Memory B cell (primary cell): ENCODE measurements around the gene FOXM1.

Experiments
- ATAC-seq: fragments of 150-1000 bp; cut with Tn5 transposase; 2 replicates; pipeline ENCODE4 v1.10.0; 2021; ENCODE audit warnings: low read depth, mild to moderate bottlenecking, moderate library complexity
- DNase-seq, 2 donors: peaks; one replicate each; pipeline ENCODE4 v3.0.0; 2022; ENCODE audit warnings: low spot score in 2 of 2
- H3K27ac Mint-ChIP-seq: one replicate; pipeline ENCODE4 v1.8.0; 2022; ENCODE audit warnings: mild to moderate bottlenecking, moderate library complexity, mixed read lengths
- H3K27me3 Mint-ChIP-seq: one replicate; pipeline ENCODE4 v1.8.0; 2022; ENCODE audit warnings: mixed read lengths
- H3K36me3 Mint-ChIP-seq: one replicate; pipeline ENCODE4 v1.8.0; 2022; ENCODE audit warnings: mild to moderate bottlenecking, mixed read lengths
- H3K4me1 Mint-ChIP-seq: one replicate; pipeline ENCODE4 v1.8.0; 2022; ENCODE audit warnings: mixed read lengths
- H3K4me3 Mint-ChIP-seq: one replicate; pipeline ENCODE4 v1.8.0; 2022; ENCODE audit warnings: mild to moderate bottlenecking, moderate library complexity, mixed read lengths
- H3K9me3 Mint-ChIP-seq: one replicate; pipeline ENCODE4 v1.8.0; 2022; ENCODE audit warnings: mixed read lengths

FOXM1 gene

DNA sequence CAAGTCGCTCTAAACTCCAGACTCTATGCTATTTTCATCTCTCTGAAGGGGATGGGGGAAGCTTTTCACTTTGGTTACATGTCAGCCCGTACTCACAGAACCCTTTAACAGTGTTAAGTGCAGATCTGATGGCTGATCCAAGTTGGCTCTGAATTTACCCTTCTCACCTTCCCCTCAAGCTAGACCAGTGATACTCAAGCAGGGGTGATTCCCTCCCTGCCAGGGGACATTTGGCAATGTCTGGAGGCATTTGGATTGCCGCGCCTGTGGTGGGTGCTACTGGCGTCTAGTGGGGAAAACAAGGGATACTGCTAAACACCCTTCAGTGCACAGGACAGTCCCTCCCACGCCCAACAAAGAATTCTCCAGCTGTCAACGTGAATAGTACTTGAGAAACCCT lies 14.1 kb downstream of the FOXM1 start:
- Mint-ChIP-seq H3K9me3 (no peaks in the 10 kb centered on the region), H3K27me3 (no peaks in the 10 kb centered on the region), H3K4me1 (no peaks in the 10 kb centered on the region), H3K36me3 (peaks cover 7% of the 10 kb centered on the region), H3K4me3 (no peak overlapping the region), H3K27ac (no peak overlapping the region)
- ATAC-seq = no peak
- no peak for DNase-seq

DNA sequence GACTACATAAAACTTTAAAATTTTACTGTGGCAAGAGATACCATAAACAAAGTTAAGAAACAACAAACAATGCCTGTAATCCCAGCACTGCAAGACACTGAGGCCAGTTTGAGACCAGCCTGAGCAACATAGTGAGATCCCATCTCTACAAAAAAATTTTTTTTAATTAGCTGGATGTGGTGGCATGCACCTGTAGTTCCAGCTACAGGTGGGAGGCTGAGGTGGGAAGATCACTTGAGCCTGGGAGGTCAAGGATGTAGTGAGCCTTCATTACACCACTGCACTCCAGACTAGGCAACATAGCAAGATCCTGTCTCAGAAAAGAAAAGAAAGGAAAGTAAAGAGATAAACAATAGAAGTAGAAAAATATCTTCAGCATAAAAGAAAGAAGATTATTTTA lies 16.8 kb downstream of the FOXM1 start:
- no peaks in the 10 kb centered on the region for H3K27me3 Mint-ChIP-seq
- H3K4me1 Mint-ChIP-seq = no peaks in the 10 kb centered on the region
- no peak overlapping the region for H3K27ac Mint-ChIP-seq
- H3K9me3 Mint-ChIP-seq = no peaks in the 10 kb centered on the region
- no peak overlapping the region for H3K4me3 Mint-ChIP-seq
- no peak for DNase-seq
- H3K36me3 Mint-ChIP-seq = peaks cover 9% of the 10 kb centered on the region
- no peak for ATAC-seq

DNA sequence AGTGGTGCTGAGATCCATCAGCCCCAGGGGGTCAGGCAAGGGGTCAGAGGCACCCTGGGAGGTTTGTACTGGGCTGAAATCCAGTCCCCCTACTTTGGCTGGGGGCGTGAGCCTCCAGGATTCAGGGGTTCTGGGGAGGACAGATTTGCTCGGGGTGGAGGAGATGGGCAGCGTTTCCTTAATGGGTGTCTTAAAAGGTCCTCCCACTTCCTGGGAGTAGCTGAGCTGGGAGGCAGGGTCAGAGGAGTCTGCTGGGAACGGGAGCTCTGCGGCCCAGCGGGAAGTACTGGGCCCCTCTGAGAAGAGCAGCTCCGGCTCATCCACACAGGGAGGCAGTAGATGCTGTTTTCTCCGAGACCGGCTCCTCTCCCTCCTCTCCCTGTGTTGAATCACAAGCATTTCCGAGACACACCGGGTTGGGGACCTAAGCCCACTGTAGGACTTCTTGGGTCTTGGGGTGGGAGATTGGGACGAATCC lies 18.0 kb downstream of the FOXM1 start:
- Mint-ChIP-seq H3K36me3 (peaks cover 6% of the 10 kb centered on the region), H3K9me3 (no peaks in the 10 kb centered on the region), H3K27me3 (no peaks in the 10 kb centered on the region), H3K4me3 (no peak overlapping the region), H3K27ac (no peak overlapping the region), H3K4me1 (no peaks in the 10 kb centered on the region)
- ATAC-seq (no peak), DNase-seq (no peak)

DNA sequence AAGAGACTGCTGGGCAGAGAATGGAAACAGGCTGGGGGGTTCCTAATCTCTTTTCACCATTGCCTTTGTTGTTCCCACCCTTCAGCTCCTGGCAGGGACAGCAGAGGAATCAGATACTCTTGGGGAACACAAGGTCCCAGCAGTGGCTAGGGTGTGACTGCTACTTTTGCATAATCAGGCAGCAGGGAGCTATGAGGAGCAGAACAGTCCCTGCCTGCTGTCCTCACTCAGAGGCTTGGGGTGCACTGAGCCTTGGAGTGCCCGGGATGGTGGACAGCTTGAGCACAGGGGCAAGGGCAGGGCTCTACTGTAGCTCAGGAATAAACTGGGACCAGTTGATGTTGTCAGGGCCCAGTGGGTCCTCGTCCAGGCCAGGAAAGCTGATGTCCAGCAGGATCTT lies 18.6 kb downstream of the FOXM1 start:
- no peak overlapping the region for H3K27ac Mint-ChIP-seq
- DNase-seq = no peak
- no peak for ATAC-seq
- no peaks in the 10 kb centered on the region for H3K27me3 Mint-ChIP-seq
- H3K9me3 Mint-ChIP-seq = no peaks in the 10 kb centered on the region
- H3K4me3 Mint-ChIP-seq = no peak overlapping the region
- H3K4me1 Mint-ChIP-seq = no peaks in the 10 kb centered on the region
- H3K36me3 Mint-ChIP-seq = peaks cover 4% of the 10 kb centered on the region

DNA sequence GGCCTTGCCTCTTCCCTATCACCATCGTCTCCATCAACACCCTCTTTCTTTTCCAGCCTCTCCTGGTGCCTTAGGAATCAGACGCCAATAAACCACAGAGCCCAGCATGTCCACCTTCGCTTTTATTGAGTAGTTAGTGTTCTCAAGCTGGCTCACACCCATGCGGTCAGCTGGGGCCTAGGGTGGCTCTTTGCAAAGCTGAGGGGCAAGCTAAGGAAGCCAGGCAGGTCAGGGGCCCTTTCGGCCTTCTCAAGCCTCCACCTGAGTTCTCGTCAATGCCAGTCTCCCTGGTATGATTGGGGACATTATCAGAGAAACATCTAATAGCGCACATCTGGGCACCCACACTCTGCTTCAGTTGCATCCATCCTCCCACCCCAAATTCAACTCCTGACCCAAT lies 19.4 kb downstream of the FOXM1 start:
- Mint-ChIP-seq H3K36me3 (peaks cover 4% of the 10 kb centered on the region), H3K4me1 (no peaks in the 10 kb centered on the region), H3K9me3 (no peaks in the 10 kb centered on the region), H3K4me3 (no peak overlapping the region), H3K27ac (no peak overlapping the region), H3K27me3 (no peaks in the 10 kb centered on the region)
- DNase-seq = no peak
- no peak for ATAC-seq

DNA sequence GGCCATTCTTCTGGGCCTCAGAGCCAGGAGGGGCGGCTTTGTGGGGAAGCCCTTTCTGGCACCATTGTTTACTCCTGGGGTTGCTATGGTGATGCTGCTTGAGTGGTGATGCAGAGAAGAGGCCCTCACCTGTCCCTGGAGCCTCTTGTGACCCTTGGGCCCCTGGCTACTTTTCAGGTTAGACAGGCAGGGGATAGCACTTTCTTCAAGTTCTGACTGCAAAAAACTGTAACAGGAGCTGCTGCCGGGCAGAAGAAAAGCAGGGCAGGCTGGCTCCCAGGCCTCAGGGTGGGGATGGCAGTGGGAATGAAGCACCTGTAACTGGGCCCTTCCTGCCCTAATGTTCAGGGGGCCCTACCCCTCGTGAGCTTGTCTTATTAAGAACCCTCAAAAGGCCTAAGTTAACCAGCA lies 19.9 kb downstream of the FOXM1 start, which contains the start of gene TEX52:
TEX52 (minus strand) TSS at position 19 of the 411 bp plus-strand sequence; CDS start at position 6, 13 bp downstream.
- peaks cover 4% of the 10 kb centered on the region for H3K36me3 Mint-ChIP-seq
- no peaks in the 10 kb centered on the region for H3K9me3 Mint-ChIP-seq
- no peaks in the 10 kb centered on the region for H3K4me1 Mint-ChIP-seq
- no peak for DNase-seq
- H3K27me3 Mint-ChIP-seq = no peaks in the 10 kb centered on the region
- no peak within 1 kb of the TSS for H3K27ac Mint-ChIP-seq
- ATAC-seq = no peak
- H3K4me3 Mint-ChIP-seq = no peak within 1 kb of the TSS

DNA sequence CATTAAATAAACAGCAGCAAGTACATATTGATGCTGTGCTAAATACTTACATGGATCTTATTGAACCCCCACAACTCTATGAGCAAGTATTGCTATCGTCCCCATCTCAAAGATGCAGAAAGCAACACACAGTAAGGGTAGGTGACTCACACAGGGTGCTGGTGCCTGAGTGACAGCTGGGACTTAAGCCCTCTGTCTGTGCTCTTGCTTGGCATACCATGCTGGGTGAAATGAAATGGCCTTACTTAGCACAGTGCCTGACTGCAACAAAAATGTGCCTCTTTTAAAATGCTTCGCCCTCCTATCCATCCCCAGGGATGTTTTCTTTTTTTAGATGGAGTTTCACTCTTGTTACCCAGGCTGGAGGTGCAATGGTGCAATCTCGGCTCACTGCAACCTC lies 20.9 kb downstream of the FOXM1 start:
- H3K4me3 Mint-ChIP-seq = no peak overlapping the region
- ATAC-seq (no peak), DNase-seq (no peak)
- H3K36me3 Mint-ChIP-seq = peaks cover 5% of the 10 kb centered on the region
- H3K4me1 Mint-ChIP-seq = no peaks in the 10 kb centered on the region
- no peaks in the 10 kb centered on the region for H3K27me3 Mint-ChIP-seq
- H3K27ac Mint-ChIP-seq = no peak overlapping the region
- no peaks in the 10 kb centered on the region for H3K9me3 Mint-ChIP-seq

DNA sequence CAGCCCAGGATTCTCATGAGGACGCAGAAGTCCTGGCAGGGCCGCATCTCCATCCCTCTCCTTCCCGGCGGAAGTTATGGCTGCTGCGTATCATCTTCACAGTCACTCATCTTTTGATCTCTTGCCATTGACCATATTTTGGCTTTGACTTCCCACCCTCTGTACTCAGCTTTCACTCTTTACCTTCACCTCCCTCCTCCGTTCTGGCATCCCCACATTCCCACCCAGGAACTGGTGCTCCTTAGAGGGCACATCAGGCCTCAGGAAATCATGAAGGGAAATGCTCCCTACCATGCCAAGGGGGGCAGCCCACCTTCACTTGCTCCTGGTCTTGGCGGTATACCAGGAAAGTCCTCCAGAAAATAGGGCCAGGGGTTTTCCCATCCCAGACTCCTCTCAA lies 21.4 kb downstream of the FOXM1 start:
- H3K27me3 Mint-ChIP-seq = no peaks in the 10 kb centered on the region
- no peak overlapping the region for H3K4me3 Mint-ChIP-seq
- H3K4me1 Mint-ChIP-seq = no peaks in the 10 kb centered on the region
- no peak for DNase-seq
- H3K27ac Mint-ChIP-seq = no peak overlapping the region
- H3K9me3 Mint-ChIP-seq = no peaks in the 10 kb centered on the region
- peaks cover 6% of the 10 kb centered on the region for H3K36me3 Mint-ChIP-seq
- ATAC-seq = no peak

DNA sequence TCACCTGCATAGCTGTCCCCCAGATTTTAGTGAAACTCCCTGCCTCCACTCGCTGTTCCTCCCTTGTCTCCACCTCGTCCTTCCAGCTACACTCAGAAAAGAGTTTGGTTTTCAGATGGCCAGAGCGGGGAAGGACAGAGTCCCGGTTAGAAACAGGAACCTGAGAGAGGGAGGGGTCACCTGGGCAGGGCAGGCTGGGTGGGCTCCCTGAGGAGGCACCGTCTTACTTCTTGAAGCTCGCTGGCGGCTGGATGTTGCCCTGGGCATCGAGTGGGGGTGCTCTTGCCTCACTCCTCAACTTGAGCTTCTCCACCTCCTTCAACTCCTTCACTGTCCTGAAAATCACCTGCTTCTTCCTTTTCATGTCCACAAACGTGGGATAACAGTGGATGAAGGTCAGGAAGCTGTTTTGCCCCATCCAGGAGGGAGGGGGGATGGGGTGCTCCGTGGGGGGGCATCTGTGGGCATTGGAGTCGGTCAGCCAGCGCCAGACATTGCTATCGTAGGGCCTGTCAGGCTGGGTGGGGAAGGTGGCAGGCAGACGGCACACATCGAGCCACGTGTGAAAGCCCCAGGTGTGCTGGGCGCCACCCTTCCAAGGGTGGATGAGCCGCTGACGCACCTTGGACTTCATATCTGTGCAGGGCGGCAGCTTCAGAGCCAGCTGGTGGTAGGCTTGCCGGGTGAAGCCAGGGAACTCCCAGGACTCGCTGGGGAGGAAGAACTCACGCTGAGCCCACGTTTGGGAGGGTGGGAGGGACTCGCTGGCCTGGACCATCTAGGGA lies 22.1 kb downstream of the FOXM1 start:
- ATAC-seq (no peak), DNase-seq (no peak)
- Mint-ChIP-seq H3K36me3 (peaks cover 3% of the 10 kb centered on the region), H3K4me1 (no peaks in the 10 kb centered on the region), H3K4me3 (no peak overlapping the region), H3K9me3 (no peaks in the 10 kb centered on the region), H3K27me3 (no peaks in the 10 kb centered on the region), H3K27ac (no peak overlapping the region)

DNA sequence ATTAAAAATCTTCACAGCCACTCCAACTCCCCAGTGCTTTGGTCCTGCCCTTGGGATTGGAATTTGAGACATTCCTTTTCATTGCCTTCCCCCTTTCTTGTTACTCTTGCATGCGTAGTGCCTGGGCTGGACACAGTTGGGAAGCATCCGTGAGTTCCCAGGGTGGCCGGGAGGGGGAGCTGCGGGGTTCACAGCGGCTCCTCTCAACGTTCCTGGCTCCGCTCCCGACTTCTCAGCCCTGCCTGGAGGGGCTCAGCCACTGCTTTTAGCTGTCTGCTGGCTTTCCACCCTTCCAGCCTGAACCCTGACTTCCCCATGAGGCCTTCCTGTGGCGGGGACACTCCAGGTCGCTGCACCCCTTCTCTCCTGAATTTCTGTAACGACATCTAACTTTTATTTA lies 23.3 kb downstream of the FOXM1 start:
- H3K27ac Mint-ChIP-seq = peak overlapping the region; percentile 53
- H3K27me3 Mint-ChIP-seq = no peaks in the 10 kb centered on the region
- H3K4me3 Mint-ChIP-seq = no peak overlapping the region
- peaks cover 7% of the 10 kb centered on the region for H3K36me3 Mint-ChIP-seq
- no peaks in the 10 kb centered on the region for H3K9me3 Mint-ChIP-seq
- ATAC-seq = peak; percentile 35
- H3K4me1 Mint-ChIP-seq = no peaks in the 10 kb centered on the region
- peak in 1 of 2 donors; percentile 28 for DNase-seq

DNA sequence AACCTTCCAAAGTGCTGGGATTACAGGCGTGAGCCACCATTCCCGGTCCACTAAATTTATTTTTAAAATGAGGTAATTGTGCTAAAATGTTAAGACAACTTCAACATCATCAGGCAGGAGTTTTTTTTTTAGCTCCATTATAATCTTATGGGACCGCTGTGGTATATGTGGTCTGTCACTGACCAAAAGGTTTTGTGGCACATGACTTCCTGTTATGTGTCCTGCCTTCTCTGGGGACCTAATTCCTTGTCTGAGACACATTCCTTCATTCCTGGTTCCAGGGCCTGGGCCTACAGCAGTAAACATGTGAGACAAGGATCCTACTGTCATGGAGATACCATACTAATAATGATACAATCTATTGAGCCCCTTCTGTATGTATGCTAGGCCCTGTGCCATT lies 25.0 kb downstream of the FOXM1 start:
- Mint-ChIP-seq H3K4me1 (no peaks in the 10 kb centered on the region), H3K9me3 (no peaks in the 10 kb centered on the region), H3K36me3 (peaks cover 16% of the 10 kb centered on the region), H3K27me3 (no peaks in the 10 kb centered on the region), H3K27ac (no peak overlapping the region), H3K4me3 (no peak overlapping the region)
- no peak for DNase-seq
- no peak for ATAC-seq

DNA sequence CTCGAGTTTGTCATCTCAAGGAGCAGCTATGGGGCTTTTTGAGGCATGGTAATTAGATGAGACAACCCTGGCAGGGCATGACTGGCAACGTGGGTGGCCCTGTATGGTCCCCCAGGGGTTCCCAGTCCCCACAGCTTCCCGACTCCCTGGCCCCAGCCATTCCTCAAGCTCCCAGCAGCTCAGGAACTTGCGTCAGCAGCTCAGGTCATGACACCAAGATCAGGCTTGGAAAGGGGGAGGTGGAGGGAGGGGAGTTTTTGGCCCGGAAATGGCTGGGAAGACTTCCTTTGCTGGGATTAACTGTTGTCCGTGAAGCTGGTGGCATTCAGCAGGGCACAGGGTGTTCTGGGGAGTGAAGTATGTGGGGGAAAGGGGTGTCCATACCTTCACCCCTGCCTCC lies 31.7 kb downstream of the FOXM1 start:
- peaks cover 25% of the 10 kb centered on the region for H3K36me3 Mint-ChIP-seq
- no peaks in the 10 kb centered on the region for H3K4me1 Mint-ChIP-seq
- no peaks in the 10 kb centered on the region for H3K9me3 Mint-ChIP-seq
- H3K27ac Mint-ChIP-seq = no peak overlapping the region
- DNase-seq (no peak), ATAC-seq (no peak)
- H3K27me3 Mint-ChIP-seq = no peaks in the 10 kb centered on the region
- H3K4me3 Mint-ChIP-seq = no peak overlapping the region

DNA sequence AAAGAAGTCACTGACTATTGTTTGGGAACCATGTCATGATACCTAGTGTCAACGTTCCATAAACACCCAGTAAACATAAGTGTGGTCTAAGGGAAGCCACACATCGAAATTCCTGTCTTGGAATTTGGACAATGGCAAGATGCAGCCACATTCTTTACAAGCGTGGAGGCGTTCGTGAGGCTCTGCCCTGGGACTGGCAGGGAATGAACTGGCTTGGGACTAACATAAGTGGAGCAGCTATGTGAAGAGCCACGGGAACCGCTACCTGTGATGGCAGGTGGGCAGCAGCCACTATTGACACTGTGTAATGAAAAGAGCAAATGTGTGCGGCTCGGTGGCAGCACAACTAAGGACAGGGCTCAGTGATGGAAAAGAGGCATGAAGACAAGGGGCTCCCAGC lies 32.2 kb downstream of the FOXM1 start:
- no peak overlapping the region for H3K4me3 Mint-ChIP-seq
- no peak for ATAC-seq

DNA sequence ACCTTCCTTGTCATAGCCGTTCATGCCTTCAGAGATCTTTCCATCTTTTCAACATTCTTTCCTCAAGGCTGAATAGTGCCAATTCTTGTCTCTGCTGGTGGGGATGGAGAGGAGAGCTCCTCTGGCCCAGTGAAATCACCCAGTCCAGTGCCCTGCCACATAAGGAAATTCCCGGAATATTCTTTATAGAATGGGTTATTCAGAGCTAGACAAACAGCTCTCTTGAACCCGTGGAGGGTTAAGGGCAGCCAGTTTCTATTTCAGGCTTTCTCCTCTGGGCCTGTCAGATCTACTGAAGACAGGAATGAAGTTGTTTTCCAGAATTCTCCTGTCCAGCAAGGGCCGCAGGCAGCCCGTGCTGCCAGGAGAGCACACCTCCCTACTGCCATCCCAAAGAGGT lies 34.0 kb downstream of the FOXM1 start:
- Mint-ChIP-seq H3K36me3 (peaks cover 25% of the 10 kb centered on the region), H3K4me3 (no peak overlapping the region), H3K9me3 (no peaks in the 10 kb centered on the region), H3K4me1 (no peaks in the 10 kb centered on the region), H3K27me3 (no peaks in the 10 kb centered on the region), H3K27ac (no peak overlapping the region)
- no peak for ATAC-seq
- DNase-seq = no peak

More for the DNA sequence above, 32.2 kb downstream of the FOXM1 start:
- DNase-seq = no peak
- no peaks in the 10 kb centered on the region for H3K9me3 Mint-ChIP-seq
- H3K4me1 Mint-ChIP-seq = no peaks in the 10 kb centered on the region
- no peak overlapping the region for H3K27ac Mint-ChIP-seq
- H3K36me3 Mint-ChIP-seq = peaks cover 27% of the 10 kb centered on the region
- H3K27me3 Mint-ChIP-seq = no peaks in the 10 kb centered on the region

DNA sequence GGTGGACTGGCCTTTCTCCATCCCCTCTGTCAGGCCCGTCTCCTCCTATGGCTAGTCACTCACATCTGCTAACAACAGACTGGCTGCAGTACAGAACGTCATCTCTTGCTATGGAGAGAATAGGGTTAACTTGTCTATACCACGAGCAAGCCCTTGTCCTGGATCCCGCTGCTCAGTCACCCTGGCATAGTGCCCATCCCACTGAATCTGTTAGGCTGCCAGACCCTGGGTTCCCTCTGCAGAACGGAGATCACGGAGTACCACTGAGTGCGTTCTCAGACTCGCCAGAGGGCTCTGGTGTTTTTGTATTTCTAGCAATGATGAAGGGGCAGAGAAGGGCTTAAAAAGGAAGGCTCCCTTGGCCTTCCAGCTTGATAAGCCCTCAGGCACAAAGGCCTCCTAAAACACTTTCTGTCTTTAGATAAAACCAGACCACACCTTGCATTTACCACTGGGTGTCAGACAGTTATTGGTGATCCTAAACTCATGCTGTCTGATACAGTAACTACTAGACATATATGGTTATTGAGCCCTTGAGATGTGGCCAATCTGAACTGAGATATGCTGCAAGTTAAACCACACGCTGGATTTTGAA lies 35.8 kb downstream of the FOXM1 start:
- no peak overlapping the region for H3K27ac Mint-ChIP-seq

More for the DNA sequence above, 35.8 kb downstream of the FOXM1 start:
- no peak for ATAC-seq
- Mint-ChIP-seq H3K27me3 (no peaks in the 10 kb centered on the region), H3K9me3 (no peaks in the 10 kb centered on the region), H3K4me1 (no peaks in the 10 kb centered on the region), H3K36me3 (peaks cover 20% of the 10 kb centered on the region), H3K4me3 (no peak overlapping the region)
- no peak for DNase-seq
